ENCODE measurements around the gene UBB.

DNA sequence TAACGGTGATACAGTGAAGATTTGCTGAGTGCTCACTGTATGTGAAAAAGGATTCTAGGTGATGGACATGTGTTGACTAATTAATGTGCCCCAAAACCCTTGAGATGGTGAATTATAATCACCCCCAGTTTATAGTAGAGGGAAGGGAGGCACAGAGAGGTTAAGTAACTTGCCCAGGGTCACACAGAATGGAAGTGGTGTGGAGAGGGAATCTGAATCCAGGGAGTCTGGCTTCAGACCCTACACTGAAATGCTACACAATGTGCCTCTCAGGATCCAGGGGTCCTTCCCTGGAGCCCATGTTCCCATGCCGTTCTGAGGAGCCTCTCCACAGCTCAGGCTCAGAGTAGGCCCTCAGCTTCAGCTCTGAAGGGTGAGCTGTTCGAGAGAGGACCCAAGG, 46.1 kb downstream of the UBB start:
- no peak for TF ChIP-seq CTCF (IDR thresholded peaks at IDR 0.05)
- no peak for TF ChIP-seq POLR2A (IDR thresholded peaks at IDR 0.05)
- TF ChIP-seq POLR2AphosphoS5 (IDR thresholded peaks at IDR 0.05; ENCODE audit: insufficient read depth in 1 of 2, low read depth in 1 of 2), result no peak

Measured in vagina (tissue), 2 donors.